NCI-H2171 treated with DMSO at 0.1 percent for 48 hours (cell line): ENCODE measurements around the gene CAMTA1.

ENCODE experiments used
- DNase-seq: peaks from one replicate; lab custom pipeline; 2025; lab: John Stamatoyannopoulos, UW

Gene CAMTA1

GRCh38 chr1:7287013-7287412 is 501.8 kb downstream of the CAMTA1 start:
- no peak for DNase-seq

GRCh38 chr1:7288992-7289391 is 503.7 kb downstream of the CAMTA1 start:
- no peak for DNase-seq

- DNase-seq = no peak
These were observed 504.4 kb downstream of the CAMTA1 start for GRCh38 chr1:7289694-7290093.

GRCh38 chr1:7290971-7291970 is 506.0 kb downstream of the CAMTA1 start:
- no peak for DNase-seq

- no peak for DNase-seq
These were observed 506.9 kb downstream of the CAMTA1 start for GRCh38 chr1:7292036-7292681.

GRCh38 chr1:7292714-7293419 is 507.6 kb downstream of the CAMTA1 start:
- no peak for DNase-seq

- DNase-seq = peak; percentile 54
These were observed 508.7 kb downstream of the CAMTA1 start for GRCh38 chr1:7293702-7294629.

- DNase-seq = no peak
These were observed 509.4 kb downstream of the CAMTA1 start for GRCh38 chr1:7294636-7295035.

GRCh38 chr1:7295946-7296345 is 510.7 kb downstream of the CAMTA1 start:
- DNase-seq = no peak

GRCh38 chr1:7296968-7297367 is 511.7 kb downstream of the CAMTA1 start:
- no peak for DNase-seq

- no peak for DNase-seq
These were observed 512.9 kb downstream of the CAMTA1 start for GRCh38 chr1:7298145-7298544.

GRCh38 chr1:7298749-7299151 is 513.5 kb downstream of the CAMTA1 start:
- no peak for DNase-seq

GRCh38 chr1:7299329-7299799 is 514.1 kb downstream of the CAMTA1 start:
- DNase-seq = no peak

GRCh38 chr1:7299994-7300393 is 514.7 kb downstream of the CAMTA1 start:
- no peak for DNase-seq

GRCh38 chr1:7300893-7301663 is 515.8 kb downstream of the CAMTA1 start:
- DNase-seq = no peak

- no peak for DNase-seq
These were observed 516.4 kb downstream of the CAMTA1 start for GRCh38 chr1:7301664-7301981.

- DNase-seq = no peak
These were observed 516.9 kb downstream of the CAMTA1 start for GRCh38 chr1:7302126-7302525.

- no peak for DNase-seq
These were observed 517.6 kb downstream of the CAMTA1 start for GRCh38 chr1:7302873-7303272.

GRCh38 chr1:7303554-7304317 is 518.5 kb downstream of the CAMTA1 start:
- DNase-seq = no peak

GRCh38 chr1:7313081-7313546 is 527.9 kb downstream of the CAMTA1 start:
- DNase-seq = no peak
